Epithelial cell of proximal tubule (primary cell): Measurements from ENCODE around the gene STAG2. TPM values are rescaled to one million over a fixed set of nuclear protein-coding genes. Genes with fewer than 3 reads are reported as not detected.

Source experiments
- DNase-seq: peaks from one replicate; pipeline ENCODE4 v3.0.0-alpha.2; 2011; ENCODE audit warnings: low read depth
- H3K4me3 ChIP-seq: 2 replicates; pipeline ENCODE4 v1.5.1; 2011; ENCODE audit warnings: low read depth, mild to moderate bottlenecking, low read length
- CTCF ChIP-seq: conservative IDR thresholded peaks from 2 replicates; pipeline ENCODE4 v1.5.1; 2012; ENCODE audit warnings: low read depth, mild to moderate bottlenecking, low read length
- total RNA-seq: library from RNA; depleted of rRNA; stranded (reverse); fragments of >200 nt; gene quantifications from 2 replicates; pipeline ENCODE4 v1.2.3, GENCODE V29; 2015

STAG2 gene
- total RNA-seq, 1 donor from 2014 or later: 45.3 TPM

- H3K4me3 ChIP-seq: peak overlapping the region; percentile 80
- DNase-seq: no peak
- TF ChIP-seq CTCF: no peak
Measured at GRCh38 chrX:123962006-123962467, 531 bp downstream of the STAG2 start.

GRCh38 chrX:123962794-123963373 is 1.4 kb downstream of the STAG2 start:
- TF ChIP-seq CTCF: no peak
- no peak for DNase-seq
- H3K4me3 ChIP-seq: peak overlapping the region; percentile 80

- TF ChIP-seq CTCF: no peak
- DNase-seq: no peak
- H3K4me3 ChIP-seq: peak overlapping the region; percentile 80
Measured at GRCh38 chrX:123964156-123964834, 2.8 kb downstream of the STAG2 start.

- H3K4me3 ChIP-seq: no peak overlapping the region
- no peak for TF ChIP-seq CTCF
- no peak for DNase-seq
Measured at GRCh38 chrX:123965712-123966111, 4.2 kb downstream of the STAG2 start.

- no peak for DNase-seq
- H3K4me3 ChIP-seq: no peak overlapping the region
- no peak for TF ChIP-seq CTCF
Measured at GRCh38 chrX:123967497-123967896, 6.0 kb downstream of the STAG2 start.

GRCh38 chrX:123968383-123969050 is 7.0 kb downstream of the STAG2 start:
- TF ChIP-seq CTCF: no peak
- no peak for DNase-seq
- no peak overlapping the region for H3K4me3 ChIP-seq
